NCI-H524 (cell line): ENCODE results near the gene MACROD2.
"Not testable (repeated sequence)": the region's sequence is repeated elsewhere in the genome, so short reads cannot be mapped to it uniquely, and the experiment has no call there.

Experiments used
- DNase-seq, 2 experiments: peaks; one replicate each; lab custom pipeline; 2025; lab: John Stamatoyannopoulos, UW

MACROD2 gene

GRCh38 chr20:15756002-15756753, 1760.9 kb downstream of the MACROD2 start:
- DNase-seq: peak; percentile 51 to 90

GRCh38 chr20:15756754-15757115, 1761.4 kb downstream of the MACROD2 start:
- DNase-seq: peak in 1 of 2 experiments; percentile 40

GRCh38 chr20:15759594-15759993, 1764.3 kb downstream of the MACROD2 start:
- peak; percentile 5 to 69 for DNase-seq

DNA sequence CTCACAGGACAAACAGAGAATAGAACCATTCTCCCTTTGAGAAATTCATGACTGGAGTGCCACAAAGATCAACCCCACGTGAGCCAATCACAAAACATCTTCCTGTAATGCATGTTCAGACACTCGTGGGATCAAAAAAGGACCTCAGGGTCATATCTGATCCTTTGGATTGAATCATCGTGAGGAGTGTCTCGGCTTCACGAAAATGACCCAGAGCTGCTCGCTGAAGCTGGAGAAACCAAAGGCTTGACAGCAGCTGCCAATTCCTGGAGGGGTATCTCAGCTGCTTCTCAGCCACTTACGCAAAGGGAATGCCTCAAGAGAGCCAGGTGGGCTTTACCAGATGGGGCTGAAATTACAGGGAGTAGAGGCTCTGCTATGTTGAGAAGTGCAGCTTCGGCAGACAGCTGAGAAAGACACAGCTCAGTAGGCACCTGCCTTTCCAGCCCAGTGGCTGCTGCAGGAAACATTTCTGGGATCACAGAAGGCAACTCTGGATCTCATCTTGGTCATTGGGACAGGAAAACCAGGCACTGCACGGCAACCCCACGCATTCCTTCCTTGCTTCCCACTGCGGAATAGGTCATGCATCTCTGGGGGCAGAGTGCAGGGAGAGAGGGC, 1764.8 kb downstream of the MACROD2 start:
- peak; percentile 97 to 99 for DNase-seq

DNA sequence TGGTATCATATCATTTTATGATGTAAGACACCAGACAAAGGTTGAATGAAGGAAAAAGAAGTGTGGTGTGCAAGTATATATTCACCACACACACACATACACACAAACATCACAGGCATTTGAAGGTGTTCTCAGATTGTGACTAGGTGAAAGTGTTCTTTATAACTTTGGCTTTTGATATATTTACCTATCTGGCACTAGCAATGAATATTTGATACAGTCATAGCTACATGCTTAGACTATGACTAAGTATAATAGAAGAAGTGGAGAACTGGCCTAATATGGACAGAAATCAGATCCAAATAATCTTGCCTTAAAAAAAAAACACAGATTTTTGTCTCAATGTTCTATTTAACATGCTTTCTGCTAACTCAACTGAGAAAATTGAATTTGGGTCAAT, 1768.0 kb downstream of the MACROD2 start:
- DNase-seq: no peak

DNA sequence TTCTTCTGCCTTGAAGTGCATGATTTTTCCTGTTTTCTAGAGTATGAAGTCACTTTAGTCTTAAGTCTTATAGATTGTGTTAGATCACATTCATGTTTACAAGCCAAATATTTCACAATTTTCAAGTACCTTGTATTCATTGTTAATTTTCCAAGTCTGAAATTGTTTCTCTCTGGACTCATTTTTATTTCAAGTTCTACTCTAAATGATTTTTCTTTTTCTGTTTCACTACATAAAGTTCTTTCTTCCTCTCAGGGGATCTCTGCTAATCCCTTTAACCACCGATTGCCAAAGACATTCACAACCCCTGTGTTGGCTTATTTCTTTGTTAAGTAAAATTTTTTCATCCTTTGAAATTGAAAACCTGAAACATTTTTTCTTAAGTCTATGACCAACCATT, 1772.3 kb downstream of the MACROD2 start:
- no peak for DNase-seq

GRCh38 chr20:15767999-15768741, 1772.9 kb downstream of the MACROD2 start:
- no peak for DNase-seq

- no peak for DNase-seq
These were observed 1777.5 kb downstream of the MACROD2 start for GRCh38 chr20:15772826-15773225.

DNA sequence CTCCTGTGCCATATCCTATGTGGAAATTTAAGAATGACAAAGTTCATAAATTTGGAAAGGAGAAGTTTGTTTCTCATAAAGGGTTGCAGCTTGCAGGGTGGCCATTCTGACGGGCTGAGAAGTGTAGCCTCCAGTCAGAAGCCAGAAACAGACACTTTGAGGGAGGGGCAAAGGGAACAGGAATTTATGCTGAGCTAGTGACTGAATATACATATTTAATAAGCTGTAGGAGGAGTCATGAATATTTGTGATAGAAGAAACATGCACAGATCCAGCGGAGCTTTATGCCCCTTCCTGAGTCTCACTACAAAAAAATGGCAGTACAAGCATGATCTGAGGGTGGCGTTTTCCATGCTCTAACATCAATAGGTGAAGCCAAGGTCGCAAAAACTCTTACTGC, 1779.6 kb downstream of the MACROD2 start:
- DNase-seq: no peak

DNA sequence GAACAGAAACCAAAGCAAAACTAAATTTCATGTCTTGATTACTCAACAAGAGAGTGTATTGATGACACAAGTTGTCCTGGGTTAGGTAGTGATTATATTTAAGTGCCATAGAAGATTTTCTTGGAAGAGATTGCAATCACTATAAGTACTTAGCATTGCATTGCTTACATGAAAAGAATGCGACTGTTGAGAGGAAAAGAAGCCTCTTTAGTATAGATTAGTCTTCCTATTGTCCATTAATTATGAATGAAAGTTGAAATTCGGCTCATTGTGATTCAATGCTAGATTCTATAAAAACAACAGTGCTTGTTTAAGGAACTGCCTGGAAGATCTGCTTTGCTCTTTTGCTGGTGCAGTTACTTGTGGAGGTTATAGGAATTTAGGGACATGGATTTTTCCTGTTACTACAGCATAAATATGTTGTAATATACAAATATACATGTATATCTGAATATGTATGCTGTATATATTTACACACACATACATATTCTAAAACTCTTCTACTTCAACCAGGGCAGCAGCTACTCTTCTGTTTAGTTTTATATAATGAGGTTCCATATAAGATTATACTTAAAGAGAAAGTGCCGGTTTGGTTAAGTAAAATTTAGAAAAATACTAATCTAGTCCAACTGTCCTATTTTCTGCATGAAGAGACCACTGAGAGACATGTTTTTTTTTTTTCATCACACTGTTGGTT, 1781.6 kb downstream of the MACROD2 start:
- DNase-seq: no peak

- no peak for DNase-seq
These were observed 1788.7 kb downstream of the MACROD2 start for GRCh38 chr20:15784020-15784419.

DNA sequence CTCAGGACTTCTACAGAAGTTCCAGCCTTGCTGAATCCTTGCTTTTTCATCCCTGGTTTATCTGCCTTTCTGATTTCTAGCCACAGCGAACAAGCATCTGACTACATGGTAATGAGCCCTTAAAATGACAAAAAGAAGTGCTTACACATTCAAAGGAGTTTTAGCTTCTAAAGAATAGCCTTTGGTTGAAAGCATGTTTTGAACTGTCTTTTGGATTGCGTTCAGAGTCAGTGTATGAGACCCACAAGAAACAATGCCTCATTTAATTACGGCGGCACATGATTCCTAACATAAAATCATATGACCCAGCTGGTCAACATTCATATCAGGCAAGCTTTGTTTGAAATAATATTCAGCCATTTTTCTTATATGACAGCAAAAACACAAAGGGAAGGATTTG, 1793.8 kb downstream of the MACROD2 start:
- DNase-seq: no peak

DNA sequence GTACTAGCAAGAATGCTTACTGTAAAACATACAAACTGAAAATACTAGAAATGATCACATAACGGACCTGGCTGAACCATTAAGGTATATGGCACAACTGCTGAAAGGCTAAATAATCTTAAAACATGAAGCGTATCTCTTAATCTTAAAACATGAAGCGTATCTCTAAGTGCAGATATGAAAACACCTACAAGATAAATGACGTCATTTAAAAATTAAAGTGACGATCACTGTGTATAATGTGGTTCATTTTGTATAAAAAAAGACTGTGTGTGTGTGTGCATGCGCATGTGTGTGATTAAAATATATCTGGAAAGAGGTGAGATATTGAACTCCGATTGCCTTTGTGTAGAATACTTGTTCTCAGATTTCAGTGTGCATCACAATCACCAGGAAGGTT, 1797.5 kb downstream of the MACROD2 start:
- DNase-seq: no peak

- no peak for DNase-seq
These were observed 1799.1 kb downstream of the MACROD2 start for GRCh38 chr20:15794409-15794808.

- no peak for DNase-seq
These were observed 1800.1 kb downstream of the MACROD2 start for GRCh38 chr20:15795305-15796019.

GRCh38 chr20:15799871-15800270, 1804.6 kb downstream of the MACROD2 start:
- DNase-seq: no peak

- DNase-seq: no peak
These were observed 1806.7 kb downstream of the MACROD2 start for GRCh38 chr20:15802020-15802419.

DNA sequence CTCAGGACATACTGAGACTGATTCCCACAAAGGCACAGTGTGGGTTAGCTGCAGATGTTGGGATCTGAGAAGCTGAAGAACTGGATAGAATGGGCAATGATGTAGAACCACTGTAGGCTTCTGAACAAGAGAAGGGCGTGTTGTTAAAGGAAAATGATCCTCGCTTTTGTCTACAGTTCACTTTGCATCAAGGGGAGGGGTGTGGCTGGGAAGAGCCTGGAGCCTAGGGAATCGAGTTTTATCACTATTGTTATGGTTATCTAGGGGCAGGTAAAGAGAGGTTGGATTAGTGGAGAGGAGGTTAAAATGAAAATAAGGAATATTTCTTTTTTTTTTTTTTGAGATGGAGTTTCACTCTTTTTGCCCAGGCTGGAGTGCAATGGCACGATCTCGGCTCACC, 1809.8 kb downstream of the MACROD2 start:
- DNase-seq: no peak

- DNase-seq: peak; percentile 25 to 53
These were observed 1810.8 kb downstream of the MACROD2 start for GRCh38 chr20:15806105-15806504.

- DNase-seq: no peak
These were observed 1812.0 kb downstream of the MACROD2 start for GRCh38 chr20:15807271-15807670.

GRCh38 chr20:15807771-15808170, 1812.5 kb downstream of the MACROD2 start:
- not testable (repeated sequence) for DNase-seq

DNA sequence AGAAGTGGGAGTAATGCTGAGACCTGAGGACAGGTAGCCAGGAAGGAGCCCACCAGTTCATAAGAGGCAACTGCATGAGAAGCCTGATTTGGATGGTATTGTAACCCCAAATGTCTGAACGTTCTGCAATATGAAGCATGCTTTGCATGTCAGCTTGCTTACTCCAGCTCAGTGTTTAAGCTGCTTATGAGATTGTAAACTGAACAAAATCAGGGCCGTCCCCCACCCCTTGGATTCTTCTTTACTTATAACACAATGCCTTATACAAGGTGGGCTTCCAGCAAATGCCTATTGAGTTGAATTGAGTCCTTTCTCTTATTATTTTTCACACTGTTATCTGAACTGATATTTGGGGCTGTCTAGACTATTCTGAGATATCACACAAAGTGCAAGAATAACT, 1816.6 kb downstream of the MACROD2 start:
- no peak for DNase-seq
